Ureter (tissue), 1 donor: ENCODE results near the gene PTPRK. TPM values are rescaled to one million over a fixed set of nuclear protein-coding genes. Genes with fewer than 3 reads are reported as not detected.

ENCODE experiments used
- DNase-seq: peaks from one replicate; pipeline ENCODE4 v3.0.0-alpha.2; 2020; ENCODE audit warnings: low spot score
- total RNA-seq: library from RNA; stranded (reverse); gene quantifications from one replicate; pipeline ENCODE4 v1.2.4, GENCODE V29; 2023
- donor health status: DM: yes; HTN: yes; CAD: no.

Gene PTPRK
- total RNA-seq, 1 donor from 2014 or later = 107 TPM

- no peak for DNase-seq
These were observed 381.7 kb downstream of the PTPRK start for GRCh38 chr6:128138694-128139093.

GRCh38 chr6:128135325-128135724 is 385.1 kb downstream of the PTPRK start:
- DNase-seq = no peak

DNA sequence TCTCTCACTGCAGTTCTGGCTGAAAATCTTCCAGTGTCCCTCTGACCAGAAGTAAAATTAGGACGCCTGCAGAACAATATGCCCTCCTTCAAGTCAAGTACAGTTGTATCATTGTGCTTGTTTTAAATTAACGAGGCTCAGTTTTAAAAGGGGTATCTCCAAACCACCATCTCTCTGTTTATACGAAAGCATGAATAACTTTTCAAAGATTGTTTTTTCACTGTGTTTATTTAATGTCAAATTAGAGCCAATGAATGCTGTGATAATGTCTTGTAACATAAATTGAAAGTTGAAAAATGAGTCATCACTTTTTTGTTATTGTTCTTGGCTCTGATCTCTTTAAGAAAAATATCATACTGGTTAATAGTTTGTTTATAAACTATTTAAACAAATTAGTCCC is 388.8 kb downstream of the PTPRK start:
- no peak for DNase-seq

DNA sequence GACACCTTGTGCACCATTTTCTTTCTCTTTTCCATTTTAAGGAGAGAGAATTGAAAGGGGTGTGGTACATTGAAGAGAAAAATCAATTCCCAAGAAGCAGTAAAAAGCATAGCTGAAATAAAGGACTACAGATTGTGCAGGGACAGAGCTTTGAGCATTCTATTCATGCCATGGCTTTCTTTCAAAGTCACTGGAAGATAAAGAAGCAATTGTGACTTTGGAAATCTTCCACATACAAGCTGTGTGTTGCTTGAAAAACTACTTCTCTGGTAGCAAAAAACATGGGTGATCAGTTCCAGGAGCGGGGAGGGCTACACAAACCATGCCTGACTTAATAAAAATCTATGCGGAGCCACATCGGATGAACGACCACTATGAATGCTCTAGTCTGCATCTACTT is 389.4 kb downstream of the PTPRK start:
- DNase-seq = no peak

GRCh38 chr6:128129679-128130078 is 390.7 kb downstream of the PTPRK start:
- no peak for DNase-seq

DNA sequence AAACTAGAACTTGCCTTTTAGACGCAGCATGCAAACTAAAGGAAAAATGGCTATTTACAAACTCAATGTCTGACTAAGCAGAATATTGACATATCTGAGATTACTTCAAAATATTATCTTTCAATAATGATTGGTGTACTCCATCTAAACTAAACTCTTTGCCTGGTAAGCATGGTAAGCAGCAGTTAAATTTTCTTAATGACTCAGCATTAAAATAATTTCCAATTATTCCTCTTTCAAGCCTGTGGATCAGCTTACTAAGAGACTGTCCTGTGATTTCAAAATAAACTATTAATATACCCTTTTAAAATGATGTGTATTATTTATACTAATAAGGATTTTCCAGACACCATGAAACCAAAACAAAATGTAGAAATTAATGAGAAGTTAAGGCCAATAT is 392.7 kb downstream of the PTPRK start:
- DNase-seq = no peak

DNA sequence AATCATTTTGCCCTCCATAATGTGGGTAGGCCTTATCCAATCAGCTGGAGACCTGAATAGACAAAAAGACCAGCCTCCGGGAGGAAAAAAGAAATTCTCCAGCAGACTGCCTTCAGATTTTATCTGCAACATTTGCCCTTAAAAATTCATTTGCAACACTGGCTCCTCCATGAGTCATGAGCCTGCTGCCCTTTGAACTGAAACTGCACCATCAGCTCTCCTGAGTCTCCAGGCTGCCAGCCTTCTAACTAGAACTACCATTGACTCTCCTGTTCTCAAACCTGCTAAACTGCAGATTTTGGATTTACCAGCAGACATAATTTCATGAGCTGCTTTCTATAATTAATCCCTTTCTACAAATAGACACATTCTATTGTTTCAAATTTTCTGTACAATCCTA is 395.7 kb downstream of the PTPRK start:
- DNase-seq = no peak

DNA sequence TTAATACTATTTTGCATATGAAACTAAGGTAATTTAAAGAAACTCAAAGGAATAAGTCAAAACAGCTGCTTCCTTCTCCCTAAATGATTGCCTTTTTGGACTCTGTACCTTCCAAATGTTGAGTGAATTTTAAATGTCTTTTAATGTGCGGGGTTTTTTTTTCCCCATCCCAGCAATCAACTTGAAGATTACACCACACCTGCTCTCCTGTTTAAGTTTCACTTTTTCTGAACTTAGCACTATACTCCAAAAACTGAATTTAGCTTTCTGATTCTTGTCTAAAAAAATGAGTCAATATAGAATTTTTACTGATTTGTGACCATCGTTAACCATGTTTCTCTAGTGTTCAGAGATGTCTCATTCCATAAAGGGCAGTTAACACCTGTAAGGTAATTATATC is 398.8 kb downstream of the PTPRK start:
- no peak for DNase-seq

GRCh38 chr6:128121190-128121589 is 399.2 kb downstream of the PTPRK start:
- no peak for DNase-seq

GRCh38 chr6:128118401-128118800 is 402.0 kb downstream of the PTPRK start:
- no peak for DNase-seq

DNA sequence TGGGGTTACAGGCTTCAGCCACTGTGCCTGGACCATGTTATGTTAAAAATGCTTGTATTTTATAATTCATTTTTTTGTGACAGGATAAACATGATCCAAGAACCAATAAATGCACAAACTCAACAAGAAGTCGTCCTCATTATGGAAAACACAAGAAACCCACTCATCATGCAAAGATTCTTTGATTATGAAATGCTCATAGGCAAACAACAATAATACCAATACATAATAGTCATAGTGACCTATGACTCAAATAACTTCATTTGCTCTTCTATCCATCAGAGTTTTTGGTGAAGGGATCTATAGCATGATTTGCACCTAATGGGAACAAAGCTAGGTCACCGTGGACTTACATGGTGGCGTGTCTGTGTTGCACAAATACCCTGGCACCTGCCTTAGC is 402.5 kb downstream of the PTPRK start:
- no peak for DNase-seq

DNA sequence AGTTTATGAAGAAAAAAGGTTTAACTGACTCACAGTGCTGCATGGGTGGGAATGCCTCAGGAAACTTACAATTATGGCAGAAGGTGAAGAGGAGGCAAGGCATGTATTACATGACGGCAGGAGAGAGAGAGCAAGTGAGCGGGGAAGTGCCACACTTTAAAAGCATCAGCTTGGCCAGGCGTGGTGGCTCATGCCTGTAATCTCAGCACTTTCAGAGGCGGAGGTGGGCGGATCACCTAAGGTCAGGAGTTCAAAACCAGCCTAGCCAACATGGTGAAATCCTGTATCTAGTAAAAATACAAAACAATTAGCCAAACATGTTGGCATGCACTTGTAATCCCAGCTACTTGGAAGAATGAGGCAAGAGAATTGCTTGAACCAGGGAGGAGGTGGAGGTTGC is 406.2 kb downstream of the PTPRK start:
- no peak for DNase-seq

DNA sequence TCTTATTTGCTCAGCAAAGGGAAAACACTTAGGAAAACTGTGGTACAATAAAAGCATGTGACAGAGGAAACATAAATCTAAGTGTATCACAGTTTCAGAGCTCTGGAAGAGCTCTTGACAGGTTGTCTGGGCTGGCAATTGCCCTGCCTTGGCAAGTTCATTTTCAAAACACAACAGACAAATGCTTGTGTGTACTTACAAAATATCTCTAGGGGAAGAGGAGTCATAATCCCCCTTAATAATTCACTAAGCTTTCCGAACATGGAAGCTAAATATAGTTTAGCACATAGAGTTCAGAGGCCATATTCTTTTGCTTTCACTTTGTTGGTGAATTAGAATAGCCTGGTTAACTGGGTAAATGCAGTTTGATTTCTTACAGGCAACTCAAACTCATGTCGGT is 407.9 kb downstream of the PTPRK start:
- DNase-seq = no peak

DNA sequence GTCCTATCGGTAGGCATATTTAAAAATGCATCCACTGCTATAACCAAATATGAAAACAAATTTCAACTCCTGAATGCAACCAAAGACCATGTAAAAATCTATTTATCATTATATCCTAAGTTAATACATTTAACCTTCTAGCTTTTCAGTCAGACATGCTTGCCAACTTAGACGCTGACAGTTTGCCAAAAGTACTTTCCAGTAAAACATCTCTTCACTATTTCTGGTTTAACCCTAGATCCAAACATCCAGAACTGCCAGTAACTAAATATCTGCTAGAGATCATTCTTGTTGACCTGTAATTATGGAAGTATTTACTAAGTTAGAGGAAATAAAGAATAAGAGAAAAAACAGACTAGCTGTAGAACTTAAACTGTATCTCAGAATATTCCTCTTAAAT is 409.3 kb downstream of the PTPRK start:
- no peak for DNase-seq

DNA sequence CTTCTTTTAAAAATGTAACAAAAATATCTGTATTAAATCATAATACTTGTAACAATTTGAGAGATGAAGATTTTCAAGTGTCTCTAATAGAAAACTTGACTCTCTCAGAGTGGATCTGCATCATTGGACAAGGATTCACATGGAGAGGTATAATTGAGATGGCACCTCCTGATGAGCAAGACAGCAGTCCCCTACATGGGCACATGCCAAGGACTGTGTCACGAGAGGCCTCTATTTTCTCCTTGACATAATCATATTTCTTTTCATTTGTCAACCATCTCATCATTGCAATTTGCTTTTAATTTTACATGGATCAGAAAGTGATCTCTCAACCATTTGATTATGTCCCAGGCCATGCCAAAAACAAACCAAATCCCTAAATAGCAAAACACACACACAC is 412.7 kb downstream of the PTPRK start:
- no peak for DNase-seq

GRCh38 chr6:128099571-128100197 is 420.7 kb downstream of the PTPRK start:
- no peak for DNase-seq

DNA sequence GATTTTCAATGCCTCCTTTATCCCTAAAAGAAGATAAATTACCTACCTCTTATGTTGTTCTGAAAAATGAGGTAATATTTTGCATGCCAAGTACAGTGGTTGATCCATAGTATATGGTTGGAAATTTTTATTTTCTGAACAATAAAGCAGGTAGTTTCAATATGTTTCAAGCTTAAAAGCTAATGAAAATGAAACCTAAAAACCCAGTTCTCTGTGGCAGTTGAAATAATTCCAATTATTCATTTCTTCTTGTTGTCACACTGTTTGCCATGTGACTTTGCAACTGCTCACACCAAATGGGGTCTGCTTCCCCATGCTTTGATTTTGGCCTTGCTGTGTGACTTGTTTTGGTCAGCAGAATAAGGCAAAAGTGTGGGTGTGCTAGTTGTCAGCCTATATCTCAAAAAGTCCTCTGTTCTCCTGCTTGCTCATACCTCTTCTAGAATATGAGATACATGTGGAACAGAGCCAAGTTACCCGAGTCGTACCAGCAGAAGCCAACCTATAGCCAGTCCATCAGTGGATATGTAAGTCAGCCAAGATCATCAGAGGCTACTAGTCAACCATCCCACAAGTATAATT is 422.3 kb downstream of the PTPRK start:
- no peak for DNase-seq

DNA sequence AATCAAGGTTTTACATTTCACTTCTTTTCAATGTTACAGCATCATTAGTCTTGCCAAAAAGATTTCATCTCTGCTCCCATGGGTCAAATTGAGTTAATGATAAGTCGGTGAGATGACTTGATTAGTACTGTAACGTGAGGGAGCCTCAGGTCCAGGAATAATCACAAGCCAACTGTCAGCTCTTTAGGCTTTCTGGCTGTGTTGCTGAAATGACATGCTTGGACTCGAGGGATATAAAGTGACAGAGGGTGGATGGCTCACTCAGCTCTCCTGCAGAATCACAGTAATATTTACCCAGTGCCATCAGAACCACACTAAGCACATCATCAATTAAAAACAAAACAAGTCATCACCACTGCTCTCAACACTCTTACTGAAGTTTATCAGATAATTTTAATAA is 423.4 kb downstream of the PTPRK start:
- no peak for DNase-seq

GRCh38 chr6:128095362-128095761 is 425.0 kb downstream of the PTPRK start:
- DNase-seq = no peak

DNA sequence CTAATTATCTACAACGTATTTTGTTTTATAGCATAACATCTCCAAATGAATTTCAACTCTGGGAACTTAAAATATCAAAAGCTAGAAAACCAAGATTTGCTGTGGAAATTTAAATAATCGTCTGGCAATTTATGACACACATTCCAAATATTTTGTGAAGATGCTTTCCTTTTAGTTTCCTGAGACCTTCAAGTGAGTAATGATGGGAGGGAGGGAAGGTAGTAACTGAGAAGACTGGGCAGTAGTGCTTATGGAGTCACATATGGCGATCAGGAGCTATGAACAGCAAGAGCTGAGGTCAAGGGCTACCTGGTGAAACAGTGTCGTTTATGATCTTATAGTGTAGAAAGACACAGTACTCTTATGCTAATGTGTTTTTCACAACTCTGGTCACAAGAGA is 441.4 kb downstream of the PTPRK start:
- DNase-seq = no peak

- no peak for DNase-seq
These were observed 442.1 kb downstream of the PTPRK start for GRCh38 chr6:128078276-128078675.

- no peak for DNase-seq
These were observed 443.6 kb downstream of the PTPRK start for GRCh38 chr6:128076843-128077242.

GRCh38 chr6:128074567-128074966 is 445.8 kb downstream of the PTPRK start:
- DNase-seq = no peak

DNA sequence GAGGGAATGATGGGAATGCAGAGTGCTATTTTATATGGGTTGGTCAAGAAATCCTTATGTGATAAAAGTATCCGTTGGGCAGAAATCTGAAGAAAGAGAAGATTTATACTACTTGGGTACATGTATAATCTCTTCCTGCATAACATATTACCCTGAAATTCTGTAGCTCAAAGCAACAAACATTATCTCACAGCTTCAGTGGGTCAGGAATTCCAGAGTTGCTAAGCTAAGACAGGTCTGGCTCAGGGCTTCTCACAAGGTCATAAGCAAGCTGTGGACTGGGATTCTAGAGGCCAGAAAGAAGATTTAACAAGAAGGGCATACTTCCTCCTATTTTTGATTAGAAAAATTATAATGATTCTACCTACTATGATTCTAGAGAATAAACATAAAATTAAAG is 447.0 kb downstream of the PTPRK start:
- DNase-seq = no peak
